IPS-NIHi7 (cell line): ENCODE measurements around the gene TLE4.

Source experiments
- DNase-seq: peaks from one replicate; pipeline ENCODE4 v3.0.0; 2012; ENCODE audit warnings: mixed read lengths; ENCODE audit errors: extremely low spot score

TLE4 gene

DNA sequence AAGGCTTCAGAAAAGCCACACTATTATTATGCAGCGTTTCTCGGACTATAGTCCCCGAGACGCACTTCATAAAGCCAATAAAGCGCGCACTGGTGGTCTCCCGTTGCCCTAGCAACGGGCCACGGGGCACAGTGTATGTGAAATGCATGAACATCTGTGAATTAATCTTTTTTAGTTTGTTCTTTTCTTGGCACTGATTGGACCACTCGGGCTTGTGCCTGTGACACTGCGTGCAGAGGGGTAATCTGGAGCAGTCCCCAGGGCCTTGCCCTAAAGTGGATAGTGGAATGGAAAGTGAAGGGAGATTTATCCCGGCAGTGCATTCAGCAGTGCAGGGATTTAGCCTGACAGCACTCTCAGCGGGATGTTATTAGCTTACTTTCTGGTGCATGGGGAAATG, 92.1 kb downstream of the TLE4 start:
- DNase-seq, result no peak

DNA sequence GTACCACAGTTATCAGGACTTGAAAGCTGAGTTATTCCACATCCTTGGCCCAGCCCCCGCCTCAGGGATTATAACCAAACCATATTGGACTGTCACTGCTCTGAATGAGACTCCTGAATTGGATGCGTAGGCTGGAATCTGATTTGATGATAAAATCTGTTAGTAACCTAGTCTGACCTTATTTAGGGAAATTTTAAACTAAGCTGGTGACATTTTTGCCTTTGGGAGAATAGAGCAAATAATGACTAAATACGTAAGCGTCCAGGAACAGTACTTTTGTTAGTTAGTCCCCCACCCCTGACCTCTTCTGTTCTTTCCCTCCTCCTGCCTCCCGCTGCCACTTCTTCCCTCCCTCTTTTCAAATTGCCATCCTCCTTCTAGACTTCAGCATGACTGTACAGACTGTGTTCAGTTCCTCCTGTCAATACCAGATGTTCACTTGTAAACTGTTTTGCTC, 92.6 kb downstream of the TLE4 start:
- no peak for DNase-seq

DNA sequence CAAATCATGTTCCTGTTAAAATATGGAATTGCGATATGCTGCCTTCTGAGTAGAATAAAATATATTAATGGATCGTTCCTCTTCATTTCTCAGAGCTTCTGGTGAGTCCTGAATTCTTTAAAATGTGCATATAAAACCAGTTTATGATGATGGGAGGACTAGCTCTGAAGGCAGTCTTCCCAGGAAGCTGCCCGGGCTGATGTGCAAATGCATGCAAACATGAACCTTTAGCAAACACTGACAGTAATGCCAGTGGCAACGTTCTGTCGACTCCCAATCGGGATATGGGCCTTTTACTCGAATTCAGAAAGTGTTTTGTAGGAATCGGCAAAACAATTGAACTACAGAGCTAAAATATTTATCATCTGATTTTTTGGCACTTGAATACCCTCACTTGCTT, 93.6 kb downstream of the TLE4 start:
- DNase-seq, result no peak

DNA sequence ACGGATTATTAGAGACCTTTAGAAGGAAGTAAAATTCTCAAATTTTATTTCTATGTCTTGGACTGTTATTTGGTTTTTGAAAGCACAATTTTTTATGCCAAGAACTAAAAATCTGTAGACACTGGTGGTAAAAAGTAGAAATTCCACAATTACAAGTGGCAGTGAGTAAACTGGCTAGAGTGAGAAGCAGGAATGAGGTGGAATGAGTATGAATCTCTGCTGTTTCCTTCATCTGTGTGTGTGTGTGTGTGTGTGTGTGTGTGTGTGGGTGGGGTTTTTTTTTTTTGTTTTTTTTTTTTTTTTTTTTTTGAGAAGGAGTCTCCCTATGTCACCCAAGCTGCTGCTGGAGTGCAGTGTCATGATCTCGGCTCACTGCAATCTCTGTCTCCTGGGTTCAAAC, 94.2 kb downstream of the TLE4 start:
- no peak for DNase-seq

- no peak for DNase-seq
Observed at GRCh38 chr9:79667120-79667519, 95.4 kb downstream of the TLE4 start.

GRCh38 chr9:79667817-79668436, 96.2 kb downstream of the TLE4 start:
- DNase-seq, result no peak

GRCh38 chr9:79668956-79669355, 97.2 kb downstream of the TLE4 start:
- DNase-seq, result no peak

DNA sequence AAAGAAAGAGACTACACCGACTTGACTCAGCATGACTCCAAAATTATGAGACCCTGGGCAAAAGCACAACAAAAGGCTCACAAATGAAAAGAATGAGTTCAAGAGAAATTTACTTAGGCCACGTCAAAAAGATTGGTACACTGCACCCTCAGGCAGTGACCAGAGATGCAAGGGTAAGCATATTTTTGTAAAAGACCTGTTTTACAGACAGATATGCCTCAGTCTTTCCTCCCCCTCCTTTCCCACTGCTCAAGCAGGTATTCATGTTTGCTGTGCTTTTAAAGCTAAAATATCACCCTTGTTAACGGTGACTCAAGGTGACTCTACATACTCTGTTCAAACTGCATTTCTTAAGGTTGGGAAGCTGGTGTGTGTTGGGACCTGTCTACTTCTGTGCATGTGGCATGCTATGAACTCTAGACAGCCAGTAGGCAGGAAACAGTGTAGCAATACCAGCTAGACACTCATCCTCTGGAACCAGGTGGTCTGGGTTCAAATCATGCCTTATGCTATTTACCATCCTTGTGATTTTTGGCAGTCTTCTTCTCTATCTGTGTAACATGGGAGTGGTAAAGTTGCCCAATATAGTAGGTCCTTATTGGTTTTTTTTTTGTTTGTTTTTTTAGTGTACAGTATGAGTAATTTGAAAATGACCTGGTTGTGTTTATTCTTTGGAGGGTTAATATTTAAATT, 98.7 kb downstream of the TLE4 start:
- DNase-seq, result no peak

DNA sequence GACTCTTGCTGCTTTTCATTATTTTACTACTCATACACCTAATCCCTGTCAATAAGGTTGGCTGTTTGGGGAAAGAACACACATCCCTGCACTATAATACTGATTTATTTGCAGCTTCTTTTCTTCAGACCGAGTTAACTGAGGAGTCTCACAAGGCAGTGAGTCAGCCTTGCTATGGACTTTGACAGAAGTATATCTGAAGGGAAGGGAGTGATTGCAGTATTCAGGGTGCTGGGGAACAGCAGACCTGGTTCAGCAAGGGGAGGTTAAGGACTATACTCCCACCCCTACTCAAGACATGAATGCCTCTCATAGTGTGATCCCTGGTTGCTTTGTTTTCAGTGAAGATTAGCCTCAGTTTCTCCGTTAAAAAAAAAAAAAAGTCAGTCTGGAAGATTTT, 99.8 kb downstream of the TLE4 start:
- no peak for DNase-seq

GRCh38 chr9:79672236-79672635, 100.5 kb downstream of the TLE4 start:
- no peak for DNase-seq

GRCh38 chr9:79672891-79673290, 101.1 kb downstream of the TLE4 start:
- DNase-seq, result no peak

GRCh38 chr9:79673614-79674013, 101.8 kb downstream of the TLE4 start:
- no peak for DNase-seq

DNA sequence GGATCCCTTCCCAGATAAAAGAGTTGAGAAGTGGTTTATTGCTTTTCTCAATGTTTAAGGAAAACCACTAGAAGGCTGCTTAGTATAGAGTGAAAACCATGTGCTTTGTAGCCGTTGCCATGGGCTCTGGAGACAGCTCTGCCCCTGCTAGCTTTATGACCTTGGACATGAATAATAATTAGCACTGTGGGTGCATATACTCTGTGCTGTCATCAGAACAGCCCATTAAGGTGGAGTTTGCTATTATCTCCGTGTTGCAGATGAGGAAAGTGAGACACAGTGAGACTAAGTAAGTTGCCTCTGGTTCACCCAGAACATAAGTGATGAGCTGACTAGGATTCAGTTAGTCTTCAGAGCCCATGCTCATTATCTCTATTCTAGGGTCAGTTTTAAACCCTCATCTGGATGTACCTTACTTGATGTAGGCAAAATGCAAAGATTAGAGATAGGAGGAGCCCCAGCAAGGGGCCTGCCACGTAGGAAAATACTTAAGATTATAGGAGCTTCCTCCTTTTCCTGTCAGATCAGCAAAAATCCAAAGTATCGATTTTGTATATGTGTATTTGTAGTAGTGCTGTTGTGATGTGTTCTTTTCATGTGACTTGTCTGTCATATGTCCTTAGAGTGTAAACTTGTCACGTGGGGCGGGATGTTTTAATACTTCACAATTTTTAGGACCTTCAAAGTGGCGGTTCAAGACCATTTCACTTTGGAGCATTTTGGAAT, 102.5 kb downstream of the TLE4 start:
- DNase-seq, result no peak

DNA sequence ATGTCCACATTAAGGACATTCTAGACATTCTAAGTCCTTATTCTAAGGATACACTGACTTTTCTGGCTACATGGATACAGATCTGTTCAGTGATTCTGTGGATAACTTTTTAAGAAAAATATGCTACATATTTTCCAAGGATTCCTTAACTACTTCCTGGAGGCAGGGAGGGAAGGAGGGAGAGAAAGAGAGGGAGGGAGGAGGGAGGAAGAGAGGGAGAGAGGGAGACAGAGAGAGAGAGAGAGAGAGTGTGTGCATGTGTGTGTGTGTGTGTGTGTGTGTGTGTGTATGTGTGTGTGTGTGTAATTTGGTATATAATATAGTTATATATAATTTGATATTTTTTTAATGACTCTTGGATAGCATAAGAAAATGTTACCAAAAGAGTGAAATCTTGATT, 109.8 kb downstream of the TLE4 start:
- DNase-seq, result no peak

- no peak for DNase-seq
Observed at GRCh38 chr9:79682076-79682736, 110.4 kb downstream of the TLE4 start.

- DNase-seq, result no peak
Observed at GRCh38 chr9:79684059-79684458, 112.3 kb downstream of the TLE4 start.

DNA sequence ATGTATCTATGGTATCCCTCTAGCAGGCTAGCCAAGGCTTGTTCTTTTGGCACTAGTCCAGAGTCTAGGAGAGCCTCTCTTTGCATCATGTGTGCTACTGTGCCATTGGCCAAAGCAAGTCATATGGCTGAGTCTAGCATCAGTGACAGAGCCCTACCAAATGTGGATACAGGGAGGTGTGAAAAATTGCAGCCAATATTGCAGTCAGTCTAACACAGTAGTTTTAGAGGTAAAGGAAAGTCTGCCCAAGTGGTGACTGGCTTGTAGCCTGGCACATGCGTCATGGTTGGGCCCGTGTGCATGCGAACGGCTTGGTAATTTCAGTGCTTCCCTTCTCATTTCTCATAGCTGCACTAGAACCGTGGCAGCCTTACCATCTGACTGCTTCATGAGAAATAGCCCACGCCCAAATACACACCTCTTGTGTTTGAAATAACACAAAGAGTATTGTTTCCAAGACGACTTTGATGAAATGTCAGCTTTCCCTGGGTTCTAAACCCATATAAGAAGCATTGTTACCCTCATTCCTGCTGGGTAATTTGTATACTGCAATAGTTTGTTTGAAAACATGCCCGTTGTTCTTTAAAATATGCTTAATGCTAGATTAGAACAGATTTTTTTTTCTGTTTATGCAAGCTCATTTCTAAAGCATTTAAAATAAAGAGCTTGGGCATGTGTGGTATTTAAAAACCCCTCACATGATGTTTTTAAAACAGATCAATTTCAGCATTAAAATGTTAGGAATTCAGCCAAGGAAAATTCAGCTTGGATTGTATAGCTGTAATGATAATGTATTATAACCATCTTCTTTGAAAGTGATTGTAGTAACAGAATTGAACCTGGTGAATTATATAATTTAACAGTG, 113.2 kb downstream of the TLE4 start:
- no peak for DNase-seq

- no peak for DNase-seq
Observed at GRCh38 chr9:79685577-79685976, 113.8 kb downstream of the TLE4 start.

DNA sequence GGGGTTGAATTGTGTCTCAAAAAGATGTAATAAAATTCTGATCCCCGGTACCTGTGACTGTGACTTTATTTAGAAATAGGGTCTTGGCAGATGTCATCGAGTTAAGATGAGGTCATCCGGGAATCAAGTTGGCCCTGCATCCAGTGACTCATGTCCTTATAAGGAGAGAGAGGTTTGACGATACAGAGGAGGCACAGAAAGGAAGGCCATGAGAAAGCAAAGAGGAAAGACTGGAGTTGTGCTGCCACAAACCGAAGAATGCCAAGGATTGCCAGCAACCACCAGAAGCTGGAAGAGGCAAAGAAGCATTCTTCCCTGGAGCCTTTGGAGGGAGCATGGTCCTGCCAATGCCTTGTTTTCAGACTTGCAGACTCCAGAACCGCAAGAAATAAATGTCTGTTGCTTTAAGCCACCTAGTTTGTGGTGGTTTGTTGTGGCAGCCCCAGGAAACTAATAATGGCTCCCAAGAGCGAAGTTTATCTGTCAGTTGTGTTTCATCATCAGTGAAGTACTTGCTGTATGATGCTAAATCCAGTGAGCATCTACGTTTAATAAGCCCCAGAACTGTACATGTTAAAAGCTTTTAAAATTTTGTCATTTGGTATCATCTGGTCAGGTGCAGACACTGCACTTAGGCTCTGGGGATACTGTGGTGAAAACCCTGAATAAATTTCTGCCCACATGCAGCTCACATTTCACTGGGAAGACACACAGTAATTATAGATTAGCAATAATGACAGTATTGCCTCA, 114.8 kb downstream of the TLE4 start:
- DNase-seq, result no peak

DNA sequence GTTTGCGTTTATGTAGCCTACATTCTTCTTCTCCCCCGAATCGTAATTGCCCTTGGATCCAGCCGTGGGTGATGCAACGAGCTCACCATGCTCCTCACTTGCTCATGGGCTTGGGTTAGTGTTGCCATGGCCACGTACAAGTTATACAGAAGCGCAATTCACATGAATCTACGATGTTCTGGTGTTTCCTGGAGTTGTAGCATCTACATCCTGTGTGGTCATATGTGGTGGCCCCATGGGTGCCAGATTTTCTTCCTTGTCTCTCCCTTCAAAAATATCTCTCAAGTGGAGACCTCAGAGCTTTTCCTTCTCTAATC, 115.3 kb downstream of the TLE4 start:
- DNase-seq, result no peak

DNA sequence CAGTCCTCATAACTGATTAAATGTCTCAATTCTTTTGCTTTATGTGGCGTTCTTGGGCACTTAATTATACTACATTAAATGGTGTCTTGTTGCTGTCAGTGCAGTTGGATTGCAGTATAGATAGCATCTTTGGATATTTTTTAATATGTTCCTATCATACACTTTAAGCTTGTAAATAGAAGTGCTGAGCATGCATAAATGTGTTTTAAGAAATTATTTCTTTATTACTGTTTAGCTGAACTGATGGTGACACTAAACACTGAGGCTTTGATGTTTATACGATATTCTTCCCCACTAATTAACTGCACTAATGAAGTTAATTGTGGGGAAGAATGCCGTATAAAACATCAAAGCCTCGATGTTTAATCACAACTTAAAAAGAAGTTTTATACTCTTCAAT, 116.6 kb downstream of the TLE4 start:
- no peak for DNase-seq
